GM12892 (cell line): Measurements from ENCODE around the gene ATP1B2.

Experiments used
- POLR2A ChIP-seq: IDR thresholded peaks from 2 replicates; pipeline ENCODE4 v1.6.1; 2011; ENCODE audit warnings: low read depth, low read length, control low read depth
- POLR2AphosphoS5 ChIP-seq: IDR thresholded peaks from 2 replicates; pipeline ENCODE4 v1.6.1; 2011; ENCODE audit warnings: low read depth, low read length, control low read depth

DNA sequence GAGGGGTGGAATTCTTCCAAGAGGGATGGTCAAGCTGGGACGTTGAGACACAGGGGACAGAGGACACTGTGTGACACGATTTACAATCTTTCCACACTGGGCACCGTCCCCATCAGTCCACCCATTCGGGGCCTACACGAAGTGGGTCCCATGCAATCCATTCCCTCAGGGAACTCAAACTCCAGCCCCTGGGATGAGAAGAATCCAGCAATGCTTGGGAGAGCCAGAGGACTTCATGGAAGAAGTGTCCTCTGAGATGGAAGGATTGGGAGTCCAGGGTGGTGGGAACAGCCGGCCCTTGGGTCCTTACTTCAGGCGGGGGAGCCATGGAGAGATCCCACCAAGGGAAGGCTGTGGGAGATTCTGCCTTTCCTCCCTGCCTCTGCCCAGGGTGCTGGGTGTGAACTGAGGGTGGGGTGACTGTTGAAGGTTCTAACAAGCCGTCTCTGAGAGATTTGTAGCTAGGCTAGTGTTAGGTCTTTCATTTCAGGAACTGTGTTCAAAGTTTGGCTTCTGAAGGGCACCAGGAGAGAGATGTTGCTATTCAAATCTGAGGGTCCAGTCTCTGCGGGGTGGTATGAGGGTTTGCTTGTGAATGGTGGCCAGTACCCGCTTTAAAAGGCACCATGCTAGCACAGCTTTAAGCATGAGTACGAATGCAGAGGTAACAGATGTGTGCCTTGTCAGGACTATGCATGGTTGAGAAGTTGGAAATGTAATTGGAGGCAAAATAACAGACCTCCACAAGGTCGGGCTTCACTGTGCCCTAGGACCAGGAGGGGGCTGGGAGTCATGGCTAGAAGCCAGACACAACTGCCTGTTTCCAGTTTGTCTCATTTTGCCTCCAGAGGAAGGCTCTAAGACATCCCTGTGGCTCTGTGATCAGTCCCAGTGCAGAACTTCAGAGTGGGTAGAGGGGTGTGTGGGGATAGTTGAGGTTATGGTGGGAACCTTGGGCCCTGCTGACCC is 1.9 kb downstream of the ATP1B2 start:
- TF ChIP-seq POLR2AphosphoS5 (no peak), POLR2A (no peak)
